Ramos (cell line): Measurements from ENCODE around the gene CAMTA1.

Experiments
- in situ Hi-C: fragments of 300-500 bp; cut with MboI; formaldehyde crosslinking; loops from one replicate; pipeline ENCODE4 v1.14.3; 2022; ENCODE audit warnings: low sequenced_read_pairs; ENCODE audit not compliant: unreplicated experiment

CAMTA1 gene

GRCh38 chr1:7479571-7479970 lies 694.3 kb downstream of the CAMTA1 start:
- in situ Hi-C loops = no loop called here

DNA sequence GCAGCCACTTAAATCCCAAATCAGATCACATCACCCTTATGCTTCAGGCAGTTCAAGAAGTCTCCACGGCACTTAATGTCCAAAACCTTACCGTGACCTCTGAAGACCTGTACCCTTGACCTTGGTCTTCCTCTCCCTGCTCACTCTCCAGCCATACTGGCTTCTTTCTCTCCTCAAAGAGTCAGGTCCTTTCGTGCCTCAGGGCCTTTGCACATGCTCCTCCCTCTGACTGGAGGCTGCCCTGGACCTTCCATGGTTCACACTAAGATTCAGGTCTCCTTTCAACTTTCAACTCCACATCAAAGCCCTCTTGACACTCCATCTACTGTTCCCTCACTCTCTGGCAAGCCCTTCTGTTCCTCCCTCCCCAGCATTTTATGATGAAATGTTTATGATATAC lies 695.9 kb downstream of the CAMTA1 start:
- in situ Hi-C loops = no loop called here

- in situ Hi-C loops = no loop called here
Measured at GRCh38 chr1:7482077-7482476, 696.8 kb downstream of the CAMTA1 start.

- in situ Hi-C loops = no loop called here
Measured at GRCh38 chr1:7482772-7483495, 697.7 kb downstream of the CAMTA1 start.

GRCh38 chr1:7483634-7484383 lies 698.6 kb downstream of the CAMTA1 start:
- in situ Hi-C loops = no loop called here

DNA sequence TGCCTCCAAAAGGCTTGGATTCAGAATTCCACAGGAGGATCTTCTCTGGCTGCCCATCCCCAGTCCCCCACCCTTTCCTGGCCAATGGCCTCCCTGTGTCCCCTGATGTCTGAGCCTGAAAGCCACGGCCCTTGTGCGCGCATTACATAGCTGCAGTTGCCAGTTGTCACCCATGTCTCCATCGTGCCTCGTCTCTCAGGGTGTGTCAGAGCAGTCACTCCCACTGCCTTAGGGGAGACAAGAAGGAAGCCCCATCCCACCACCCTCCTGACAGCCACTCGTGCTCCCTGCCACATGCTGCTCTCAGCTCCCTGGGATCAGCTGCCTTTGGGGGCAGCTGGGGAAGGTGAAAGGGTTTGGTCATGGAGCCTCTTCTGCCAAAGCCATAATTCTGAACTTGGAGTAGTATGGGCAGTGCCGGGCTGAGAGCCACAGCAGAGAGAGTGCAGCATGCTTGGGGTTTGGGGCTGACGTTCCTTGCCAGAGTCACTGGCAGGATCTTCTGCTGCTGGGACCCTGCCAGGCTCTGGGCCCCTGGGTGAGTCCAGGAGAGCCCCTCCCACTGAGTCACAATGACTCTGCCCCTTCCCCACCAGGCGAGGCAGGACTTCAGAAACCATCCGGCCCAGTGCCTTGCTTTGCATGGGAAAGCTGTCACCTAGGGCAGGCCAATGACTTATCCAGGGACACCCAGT lies 700.0 kb downstream of the CAMTA1 start:
- in situ Hi-C loops = no loop called here

DNA sequence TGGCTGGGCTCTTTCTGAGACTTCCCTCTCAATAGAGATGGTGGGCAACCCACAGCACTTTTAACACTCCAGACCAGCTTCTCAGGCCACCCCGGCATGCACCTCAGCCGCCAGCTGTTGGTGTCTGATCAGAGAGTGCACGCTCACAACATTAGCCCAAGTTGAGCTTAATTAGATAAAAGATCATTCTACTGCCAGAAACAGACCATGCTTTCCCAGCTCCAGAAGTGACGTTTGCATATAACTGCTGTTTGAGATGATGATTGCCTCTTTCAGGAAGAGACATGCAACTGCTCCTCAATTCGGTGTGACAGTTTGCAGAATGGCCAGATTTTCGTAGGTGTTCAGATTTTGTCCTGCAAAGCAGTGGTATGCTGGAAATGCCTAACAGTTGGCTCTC lies 700.6 kb downstream of the CAMTA1 start:
- in situ Hi-C loops = no loop called here

- in situ Hi-C loops = no loop called here
Measured at GRCh38 chr1:7487766-7488474, 702.7 kb downstream of the CAMTA1 start.

- in situ Hi-C loops = no loop called here
Measured at GRCh38 chr1:7488475-7488842, 703.2 kb downstream of the CAMTA1 start.

GRCh38 chr1:7489586-7489985 lies 704.3 kb downstream of the CAMTA1 start:
- in situ Hi-C loops = no loop called here

DNA sequence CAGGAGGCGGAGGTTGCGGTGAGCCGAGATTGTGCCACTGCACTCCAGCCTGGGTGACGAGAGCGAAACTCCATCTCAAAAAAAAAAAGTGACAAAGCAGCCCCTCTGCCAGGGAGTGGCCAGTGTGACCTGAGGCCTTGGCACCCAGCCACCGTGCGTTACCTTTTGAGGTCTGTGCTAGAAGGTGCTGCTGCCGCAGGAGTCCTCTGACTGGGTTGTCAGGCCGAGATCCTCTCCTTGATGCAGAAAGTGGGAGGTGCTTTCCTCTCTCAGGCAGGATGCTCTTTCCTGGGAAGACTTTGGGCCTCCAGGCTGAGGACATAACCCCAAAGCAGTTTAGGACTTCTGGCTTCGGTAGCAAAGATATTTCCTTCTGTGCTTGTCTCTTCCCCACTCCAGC lies 705.3 kb downstream of the CAMTA1 start:
- in situ Hi-C loops = no loop called here

DNA sequence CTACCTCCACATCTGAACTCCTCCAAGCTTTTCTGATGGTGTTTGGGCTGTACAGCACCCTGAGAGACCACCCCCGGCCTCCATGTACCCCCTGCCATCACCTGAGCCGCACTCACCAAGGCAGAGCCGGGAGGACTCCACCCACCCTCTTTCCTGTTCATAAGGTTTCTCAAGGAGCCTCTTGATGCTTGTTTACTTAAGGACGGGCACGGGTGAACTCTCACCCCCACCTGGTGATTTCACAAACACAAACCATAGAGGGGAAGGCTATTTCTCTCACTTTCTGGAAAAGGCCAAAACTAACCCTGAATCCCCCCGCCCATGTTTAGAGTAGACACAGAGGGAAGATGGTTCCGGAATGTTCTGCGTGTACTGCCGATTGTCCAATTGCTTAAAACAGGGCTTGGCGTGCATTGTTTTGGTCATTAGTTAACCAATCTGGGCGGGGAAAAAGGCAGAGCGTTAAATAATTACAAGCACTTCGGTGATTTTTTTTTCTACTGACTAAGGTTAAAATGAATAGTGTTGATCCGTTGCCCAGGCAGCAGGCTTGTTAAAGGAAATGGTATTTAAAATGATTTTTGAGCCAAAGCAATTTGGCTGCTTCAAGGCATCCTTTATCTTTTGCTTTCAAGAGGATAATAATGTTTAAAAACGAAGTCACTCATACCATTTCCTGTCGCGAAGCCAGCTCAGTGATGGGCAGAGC lies 706.0 kb downstream of the CAMTA1 start:
- in situ Hi-C loops = no loop called here

GRCh38 chr1:7491818-7492173 lies 706.5 kb downstream of the CAMTA1 start:
- in situ Hi-C loops = no loop called here

DNA sequence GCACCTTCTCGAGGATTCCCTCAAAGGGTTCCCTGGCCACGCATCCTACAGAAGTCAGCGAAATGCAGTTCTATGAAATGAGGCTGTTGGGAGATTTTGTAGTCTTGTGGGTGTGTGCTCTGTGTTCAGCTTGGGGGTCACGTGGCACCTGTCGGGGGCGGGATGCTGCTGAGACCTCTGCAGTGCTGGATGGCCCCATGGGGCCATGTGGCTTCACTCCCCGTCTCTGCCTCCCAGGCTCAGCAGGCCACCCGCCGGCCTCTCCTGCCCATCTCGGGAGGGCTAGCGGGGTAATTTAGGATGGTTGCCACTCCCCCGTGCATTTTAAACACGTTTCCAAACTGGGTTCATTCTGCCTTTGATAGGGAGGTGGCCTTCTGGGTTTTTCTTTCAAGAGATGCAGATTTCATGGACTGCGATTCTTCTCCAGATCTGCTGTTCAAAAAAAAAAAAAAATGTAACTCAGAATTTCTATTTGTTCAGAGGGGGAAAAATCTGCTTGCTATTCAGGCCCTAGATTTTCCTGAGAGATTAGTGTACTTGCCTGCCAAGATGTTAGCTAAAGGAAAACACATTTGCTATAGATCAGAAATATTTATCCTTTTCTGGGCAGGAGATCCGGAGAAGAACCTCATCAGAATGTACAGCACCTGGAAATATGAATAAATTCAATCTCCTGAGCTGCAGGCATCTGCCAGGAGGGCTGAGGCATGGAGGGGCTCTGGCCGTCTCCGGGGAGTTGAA lies 708.6 kb downstream of the CAMTA1 start:
- in situ Hi-C loops = no loop called here

- in situ Hi-C loops = no loop called here
Measured at GRCh38 chr1:7495962-7496361, 710.7 kb downstream of the CAMTA1 start.

- in situ Hi-C loops = no loop called here
Measured at GRCh38 chr1:7497107-7497637, 711.9 kb downstream of the CAMTA1 start.

DNA sequence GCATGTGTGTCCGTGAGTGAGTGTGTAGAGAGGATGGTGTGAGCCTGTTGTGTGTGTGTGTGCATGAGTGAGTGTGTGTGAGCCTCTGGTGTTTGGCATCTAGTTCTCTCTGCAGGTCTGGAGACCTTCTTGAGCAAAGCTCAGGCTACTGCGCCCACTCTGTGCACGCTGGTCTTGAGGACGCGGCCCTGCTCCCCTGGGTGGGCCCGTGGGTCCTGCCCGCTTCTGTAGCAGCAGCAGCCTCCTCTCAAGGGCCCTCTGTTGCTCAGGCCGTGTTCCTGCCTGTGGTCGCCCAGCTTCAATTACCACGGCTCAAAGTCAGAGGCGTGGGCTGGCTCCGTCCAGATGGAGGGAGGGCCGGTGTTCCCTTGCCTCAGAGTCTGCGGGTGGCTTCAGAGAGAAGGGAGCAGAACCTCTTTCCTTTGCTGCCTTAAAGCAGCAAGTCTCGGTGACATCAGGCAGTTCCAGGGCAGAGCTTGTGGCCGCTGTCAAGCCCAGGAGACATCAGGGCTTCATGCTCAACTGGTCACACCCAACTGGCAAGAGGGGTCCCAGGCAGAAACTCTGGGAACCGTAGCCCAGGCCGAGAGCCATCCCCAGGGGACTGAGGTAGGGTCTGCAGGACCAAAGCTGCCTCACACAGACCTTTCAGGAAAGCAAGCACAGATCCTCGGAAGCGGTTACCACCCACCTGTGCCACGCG lies 715.3 kb downstream of the CAMTA1 start:
- in situ Hi-C loops = no loop called here

- in situ Hi-C loops = no loop called here
Measured at GRCh38 chr1:7501084-7501491, 715.8 kb downstream of the CAMTA1 start.
